NK-92 (cell line): Measurements from ENCODE around the gene CRIM1.

ENCODE experiments used
- DNase-seq: peaks from one replicate; lab custom pipeline; 2025; ENCODE audit not compliant: unreplicated experiment; lab: John Stamatoyannopoulos, UW

Gene CRIM1

DNA sequence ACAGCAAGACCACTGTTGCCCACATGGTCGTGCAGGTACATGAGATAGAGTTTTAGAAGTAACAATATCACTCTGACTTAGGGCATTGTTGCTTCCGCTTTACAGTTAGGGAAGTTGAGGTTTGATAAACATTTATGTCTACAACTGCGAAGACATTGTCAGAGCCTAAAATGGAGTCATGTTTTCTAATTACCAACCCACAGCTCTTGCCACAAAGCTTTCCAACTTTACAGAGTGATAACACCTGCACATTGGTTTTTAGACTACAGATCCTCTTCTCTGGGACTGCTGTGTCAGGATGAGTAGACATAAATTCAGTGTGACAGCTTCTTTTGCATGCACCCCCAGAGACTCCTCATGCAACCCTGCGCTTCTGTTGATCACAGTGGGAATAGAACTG is 123.4 kb downstream of the CRIM1 start:
- no peak for DNase-seq

DNA sequence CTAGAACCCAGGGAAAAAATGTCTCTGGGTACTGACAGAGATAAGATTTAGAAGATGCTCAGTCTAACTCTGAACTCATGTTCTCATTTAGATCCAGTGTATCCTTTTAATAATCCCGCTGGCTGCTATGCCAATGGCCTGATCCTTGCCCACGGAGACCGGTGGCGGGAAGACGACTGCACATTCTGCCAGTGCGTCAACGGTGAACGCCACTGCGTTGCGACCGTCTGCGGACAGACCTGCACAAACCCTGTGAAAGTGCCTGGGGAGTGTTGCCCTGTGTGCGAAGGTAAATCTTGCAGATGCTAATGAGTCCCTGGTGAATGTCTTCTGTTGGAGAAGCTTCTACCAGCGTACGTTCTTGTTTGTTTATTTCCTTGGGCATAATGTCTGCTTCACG is 123.8 kb downstream of the CRIM1 start:
- no peak for DNase-seq

DNA sequence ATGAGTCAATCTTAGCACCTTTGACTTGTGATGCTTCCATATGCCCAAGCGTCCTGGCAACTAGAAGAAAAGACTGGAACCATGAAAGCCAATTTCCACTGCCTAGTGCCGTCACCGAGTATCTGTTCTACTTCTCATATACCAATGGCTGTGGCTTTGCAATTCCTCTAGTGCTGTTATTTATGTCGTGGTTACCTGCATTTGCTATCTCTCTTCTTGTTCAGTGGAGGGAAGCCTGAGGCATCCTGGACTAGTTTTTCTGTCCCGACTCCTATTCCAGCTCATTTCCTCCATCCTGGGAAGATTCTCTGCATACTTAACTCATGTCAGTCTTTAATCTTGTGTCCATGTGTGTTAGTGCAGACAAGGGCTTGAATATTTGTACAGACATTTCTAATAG is 124.5 kb downstream of the CRIM1 start:
- no peak for DNase-seq

DNA sequence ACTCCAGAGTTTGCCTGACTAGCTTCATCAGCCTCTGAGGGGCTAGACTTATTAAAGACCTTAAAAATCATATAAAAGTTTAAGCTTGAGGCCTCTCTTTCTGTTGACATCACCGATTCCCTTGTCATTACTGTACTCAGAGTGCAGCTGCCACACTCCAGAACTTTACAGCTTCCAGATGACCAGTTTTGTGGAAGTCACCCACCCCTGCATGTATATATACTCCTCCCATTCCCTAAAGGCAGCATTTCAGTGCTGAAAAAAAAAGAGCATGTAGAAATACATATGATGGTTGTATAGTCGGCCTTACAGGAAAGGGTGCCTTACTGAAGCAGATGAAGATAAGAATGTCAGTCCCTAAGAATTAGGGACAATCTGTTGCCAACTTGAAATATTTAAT is 125.1 kb downstream of the CRIM1 start:
- no peak for DNase-seq

DNA sequence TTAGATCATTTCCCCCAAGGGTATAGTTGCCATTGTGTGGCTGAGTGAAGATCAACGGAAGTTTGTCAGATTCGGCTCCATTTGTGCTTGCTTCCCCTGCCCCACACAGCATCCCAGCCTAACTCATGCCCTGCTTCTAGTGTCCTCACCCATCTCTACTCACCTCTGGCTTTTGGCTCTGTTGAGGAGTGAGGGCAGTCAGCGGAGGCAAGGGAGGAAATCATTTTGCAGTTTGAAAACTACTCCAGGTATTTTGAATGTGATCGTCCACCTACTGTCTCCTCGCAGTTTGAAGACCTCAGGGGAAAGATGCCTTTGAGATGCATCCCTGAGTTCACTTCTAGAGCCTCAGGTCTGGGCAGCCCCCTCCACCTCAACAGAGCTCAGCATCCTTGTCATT is 126.1 kb downstream of the CRIM1 start:
- no peak for DNase-seq

DNA sequence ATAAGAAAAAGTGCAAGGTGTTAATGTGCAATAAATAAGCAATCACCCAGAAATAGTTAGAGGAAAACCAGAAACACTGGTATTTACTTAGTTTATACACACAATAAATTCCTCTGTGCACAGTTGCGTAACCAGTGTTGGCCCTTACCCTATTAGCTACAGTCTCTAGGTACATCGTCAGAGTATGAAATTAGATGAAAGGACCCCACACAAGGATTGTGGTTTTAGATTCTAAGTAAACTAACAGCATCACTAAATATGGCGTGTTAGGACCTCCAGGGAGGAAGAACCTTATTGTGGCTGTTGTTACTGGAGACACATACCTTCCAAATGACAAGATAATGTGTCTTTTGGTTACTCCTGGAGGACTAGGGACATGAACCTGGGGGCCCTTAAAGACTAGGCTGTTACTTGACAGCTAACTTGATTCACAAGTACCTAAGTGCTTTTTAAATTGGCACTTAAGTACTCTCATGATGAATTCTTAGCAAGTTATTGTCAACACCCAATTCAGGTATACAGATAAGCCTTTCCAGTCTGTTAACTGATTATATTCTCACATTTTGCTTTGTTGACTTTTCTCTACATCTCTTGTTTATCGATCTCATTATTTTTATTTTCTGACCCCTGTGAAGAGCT is 127.1 kb downstream of the CRIM1 start:
- DNase-seq: no peak

DNA sequence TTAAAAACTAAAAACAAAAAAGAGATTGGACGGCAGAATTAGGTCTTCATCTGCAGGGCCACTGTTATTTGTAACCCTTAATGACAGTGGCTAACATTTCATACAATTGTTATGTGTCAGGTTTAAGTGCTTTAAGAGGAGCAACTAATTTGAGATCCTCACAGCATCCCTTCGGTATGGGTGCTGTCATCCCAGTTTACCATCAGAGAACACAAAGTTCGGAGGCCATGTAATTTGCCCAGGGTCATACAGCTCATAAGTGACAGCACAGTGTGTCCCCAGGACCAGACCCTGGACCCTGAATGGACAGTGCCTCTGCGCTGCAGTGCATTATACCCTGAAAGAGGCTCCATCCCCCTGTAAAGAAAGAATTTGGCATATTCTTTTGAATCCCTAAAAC is 127.7 kb downstream of the CRIM1 start:
- no peak for DNase-seq

DNA sequence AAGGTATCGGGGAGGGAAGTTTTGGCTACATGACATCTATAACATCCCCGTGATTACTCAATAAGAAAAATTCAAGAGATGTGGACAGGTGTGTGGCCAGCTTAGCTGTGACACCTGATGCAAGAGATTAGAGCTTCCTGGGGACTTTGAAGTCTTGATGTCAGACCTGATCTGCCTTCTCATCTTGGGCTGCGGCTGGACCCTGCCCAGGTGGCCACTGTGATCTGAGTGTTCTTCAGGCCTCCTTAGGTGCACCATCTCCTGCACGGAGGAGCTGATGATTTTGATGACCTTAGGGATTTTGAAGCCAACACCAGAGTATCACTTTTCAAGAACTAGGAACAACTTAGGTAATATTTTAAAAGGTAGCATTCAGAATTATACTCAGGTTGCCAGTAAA is 128.9 kb downstream of the CRIM1 start:
- no peak for DNase-seq

DNA sequence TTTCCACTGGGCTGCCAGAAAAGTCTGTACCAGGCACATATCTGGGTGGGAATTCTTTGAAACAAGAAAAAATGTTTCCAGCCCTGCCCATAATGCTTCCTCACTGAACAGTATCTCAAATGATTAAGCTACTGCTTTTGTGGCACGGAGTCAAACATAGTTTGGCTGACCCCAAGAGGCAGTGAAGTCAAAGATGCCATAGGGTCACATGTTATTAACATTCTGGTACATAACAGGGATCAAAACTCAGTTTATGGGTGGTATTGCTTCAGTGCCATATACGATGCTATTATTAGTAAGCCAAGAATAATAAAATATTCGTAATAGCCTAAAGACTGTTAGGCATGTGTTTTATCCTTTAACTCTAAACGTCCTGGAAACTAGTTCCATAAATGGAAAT is 129.9 kb downstream of the CRIM1 start:
- DNase-seq: no peak

DNA sequence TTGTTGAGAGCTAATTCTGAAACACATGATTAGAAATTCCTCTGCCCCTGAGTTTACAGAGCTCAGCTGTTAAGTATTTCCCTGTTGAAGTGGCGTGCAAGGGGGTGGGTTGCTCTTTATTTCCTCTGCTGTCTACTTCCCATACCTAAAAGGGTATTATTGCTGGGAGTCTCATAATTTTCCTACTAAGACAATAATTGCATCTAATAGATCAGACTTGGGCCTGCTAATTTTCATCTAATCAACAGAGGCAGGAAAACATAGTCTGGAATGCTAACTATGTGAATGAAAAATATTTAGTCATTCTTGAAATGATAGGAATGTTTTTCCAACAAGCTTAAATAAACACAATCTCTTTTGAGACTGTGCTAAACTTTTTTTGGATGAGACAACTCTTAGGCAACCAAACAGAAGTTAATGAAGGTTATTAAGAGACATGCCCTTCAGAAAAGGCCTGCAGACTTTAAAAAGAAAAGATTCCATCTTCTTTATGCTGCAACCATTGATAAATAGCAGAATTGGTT is 131.0 kb downstream of the CRIM1 start:
- no peak for DNase-seq

DNA sequence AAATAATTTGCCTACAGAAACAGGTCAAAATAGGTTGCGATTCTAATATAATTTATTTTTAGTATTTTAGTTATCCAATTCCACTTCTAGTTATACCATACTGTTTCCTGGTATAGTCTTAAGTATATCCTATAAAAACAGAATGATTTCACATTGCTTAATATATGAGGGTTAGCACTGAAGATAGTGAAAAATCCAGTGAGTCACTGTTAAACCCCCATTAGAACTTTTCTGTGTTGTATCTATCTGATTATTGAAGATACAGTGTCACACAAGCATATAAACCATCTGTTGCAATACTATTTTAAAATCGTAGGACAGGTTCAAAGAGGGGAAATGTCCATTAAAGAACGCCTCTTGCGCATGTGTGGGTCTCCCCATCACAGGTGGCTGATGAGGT is 132.4 kb downstream of the CRIM1 start:
- no peak for DNase-seq

DNA sequence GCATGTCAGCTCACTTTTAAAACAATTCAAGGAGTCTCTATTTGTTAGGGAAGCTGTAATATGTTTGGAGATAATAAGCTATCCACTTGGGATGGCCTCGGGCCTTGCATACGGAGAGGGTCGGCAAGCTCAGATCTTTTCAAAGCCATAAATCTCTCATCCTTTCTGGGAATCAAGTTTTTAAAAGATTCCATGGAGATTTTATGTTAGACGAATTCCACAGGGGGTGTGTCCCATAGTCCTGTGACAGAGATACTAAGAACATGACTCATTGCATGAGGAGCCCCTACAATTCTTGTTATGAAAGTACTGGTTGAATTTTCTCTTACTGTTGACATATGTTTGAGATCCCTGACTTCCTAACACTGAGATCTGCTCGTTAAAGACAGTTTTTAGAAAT is 133.7 kb downstream of the CRIM1 start:
- no peak for DNase-seq

DNA sequence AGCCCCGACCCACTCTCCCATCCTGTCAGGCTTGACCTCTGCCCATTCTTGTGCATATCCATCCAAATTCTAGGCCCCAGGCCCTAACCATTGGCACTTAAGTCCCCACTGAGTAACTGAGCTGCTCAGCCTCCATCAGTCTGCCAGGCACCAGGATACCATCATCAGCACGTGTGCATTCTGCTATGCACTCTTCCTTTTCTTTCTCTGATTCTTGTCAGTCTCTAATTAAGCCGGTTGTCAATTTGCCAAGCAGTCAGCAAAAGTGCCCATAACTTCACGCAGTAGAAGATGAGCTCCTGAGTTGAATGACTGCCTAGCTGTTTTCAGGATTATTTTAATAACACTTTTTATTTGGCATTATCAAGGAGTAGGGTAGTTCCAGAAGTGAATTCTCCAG is 135.2 kb downstream of the CRIM1 start:
- no peak for DNase-seq

DNA sequence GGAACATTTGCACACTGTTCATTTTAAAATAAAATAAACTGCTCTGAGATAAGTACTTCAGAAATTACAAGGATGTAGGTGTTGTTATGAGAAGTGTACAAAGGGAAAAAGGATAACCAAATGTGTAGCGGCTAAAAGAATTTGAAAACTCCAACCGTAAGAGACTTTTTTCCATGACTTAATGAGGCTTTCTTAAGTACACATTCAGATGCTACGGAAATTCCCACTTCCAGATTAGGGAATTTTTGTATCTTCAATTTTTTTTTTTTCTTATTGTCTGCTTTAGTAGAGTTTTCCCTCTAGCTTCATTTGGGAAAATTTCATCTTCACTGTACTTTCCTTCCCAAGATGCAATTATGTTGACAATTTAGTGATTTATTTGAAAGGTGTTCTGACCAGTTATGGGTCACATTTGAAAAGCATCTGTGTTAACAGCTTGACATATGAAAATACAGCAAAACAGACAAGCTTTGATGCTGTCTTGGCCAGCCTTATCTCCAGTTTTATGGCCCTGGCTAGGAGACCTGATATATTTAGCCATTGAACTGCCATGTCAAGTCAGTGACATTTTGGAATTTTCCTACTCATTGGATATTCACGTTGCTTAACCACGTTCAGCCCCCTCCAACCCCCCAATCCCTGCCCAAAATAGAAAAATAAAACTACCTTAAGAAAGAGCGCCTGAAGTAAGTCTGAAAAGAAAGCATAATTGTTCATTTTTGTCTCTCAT is 136.8 kb downstream of the CRIM1 start:
- no peak for DNase-seq

DNA sequence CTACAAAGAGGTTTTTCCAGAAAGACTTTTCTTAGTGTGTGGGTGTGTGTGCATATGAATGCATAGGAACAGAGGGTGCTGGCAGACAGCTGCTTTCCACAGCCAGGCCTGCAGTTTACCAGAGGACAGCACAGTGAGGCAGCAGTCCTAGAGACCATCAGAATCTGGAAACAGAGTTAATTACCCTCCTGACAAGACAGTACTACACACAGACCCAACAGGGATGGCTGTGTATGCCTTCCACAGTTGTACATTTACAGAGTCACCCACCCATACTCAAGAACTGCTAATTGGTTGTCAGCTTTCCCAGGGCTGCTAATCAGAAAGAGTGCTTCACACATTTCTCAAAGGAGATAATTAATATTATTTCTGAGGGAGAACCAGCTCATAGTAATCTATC is 137.7 kb downstream of the CRIM1 start:
- no peak for DNase-seq

DNA sequence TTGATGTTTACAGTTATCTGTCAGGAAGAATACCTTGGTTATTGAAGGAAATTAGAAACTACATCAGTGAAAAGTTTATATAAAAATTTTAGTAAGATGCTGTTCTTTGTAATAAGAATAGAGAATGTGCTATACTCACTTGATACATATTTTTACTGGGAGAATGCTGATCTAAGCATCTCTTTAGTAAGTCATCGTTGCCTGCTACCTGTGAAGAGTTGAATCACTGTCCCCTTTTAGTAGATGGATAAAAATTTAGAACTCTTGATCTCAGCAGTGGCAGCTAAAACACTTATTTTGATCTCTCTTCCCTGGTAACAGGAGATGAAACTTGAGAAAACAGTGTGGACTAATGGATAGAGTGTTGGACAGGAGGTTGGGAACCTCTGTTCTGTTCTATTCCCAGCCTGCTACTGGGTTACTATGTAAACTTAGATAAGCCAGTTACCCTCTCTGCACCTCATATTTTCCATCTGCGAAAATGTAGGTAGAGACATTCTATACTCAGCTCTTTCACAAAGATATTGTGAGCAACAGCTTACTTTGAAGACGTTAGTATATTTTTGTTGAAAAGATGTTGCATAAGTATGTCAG is 142.1 kb downstream of the CRIM1 start:
- DNase-seq: no peak

DNA sequence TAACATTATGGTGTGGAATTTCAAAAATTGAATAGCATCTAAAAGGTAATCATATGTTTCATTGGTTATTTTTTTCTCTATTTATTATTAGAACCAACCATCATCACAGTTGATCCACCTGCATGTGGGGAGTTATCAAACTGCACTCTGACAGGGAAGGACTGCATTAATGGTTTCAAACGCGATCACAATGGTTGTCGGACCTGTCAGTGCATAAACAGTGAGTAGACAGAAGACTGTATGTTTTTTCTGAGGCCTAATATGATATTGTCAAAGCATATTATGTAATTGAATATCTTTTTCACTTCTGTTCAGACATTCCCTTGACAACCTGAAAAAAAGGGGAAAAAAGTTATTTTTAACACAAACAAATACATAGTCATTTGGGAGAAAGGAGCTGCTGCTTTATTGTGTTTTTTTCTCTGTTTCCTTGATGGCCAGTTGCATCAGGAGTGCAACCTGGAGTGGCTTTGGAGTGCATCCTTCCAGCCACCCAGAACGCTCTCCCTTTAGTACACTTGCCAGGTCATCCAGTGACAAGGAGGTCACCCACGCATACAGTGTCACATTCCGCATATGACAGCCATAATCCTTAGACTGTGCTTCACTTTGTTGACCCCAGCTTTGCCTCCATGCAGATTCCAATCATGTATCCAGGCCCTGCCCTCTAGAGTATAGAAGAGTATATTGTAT is 143.7 kb downstream of the CRIM1 start:
- no peak for DNase-seq

DNA sequence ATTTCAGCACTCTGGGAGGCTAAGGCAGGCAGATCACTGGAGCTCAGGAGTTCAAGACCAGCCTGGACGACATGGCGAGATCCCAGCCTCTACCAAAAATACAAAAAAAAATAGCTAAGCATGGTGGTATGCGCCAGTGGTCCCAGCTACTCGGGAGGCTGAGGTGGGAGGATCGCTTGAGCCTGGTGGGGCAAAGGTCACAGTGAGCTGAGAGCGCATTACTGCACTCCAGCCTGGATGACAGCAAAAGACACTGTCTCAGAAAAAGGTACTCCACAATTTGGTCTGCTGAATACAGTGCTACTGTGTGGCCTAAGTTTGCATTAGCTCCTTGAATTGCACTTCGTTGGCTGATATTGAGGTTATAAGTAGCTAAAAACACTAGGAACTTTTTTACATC is 144.5 kb downstream of the CRIM1 start:
- no peak for DNase-seq

DNA sequence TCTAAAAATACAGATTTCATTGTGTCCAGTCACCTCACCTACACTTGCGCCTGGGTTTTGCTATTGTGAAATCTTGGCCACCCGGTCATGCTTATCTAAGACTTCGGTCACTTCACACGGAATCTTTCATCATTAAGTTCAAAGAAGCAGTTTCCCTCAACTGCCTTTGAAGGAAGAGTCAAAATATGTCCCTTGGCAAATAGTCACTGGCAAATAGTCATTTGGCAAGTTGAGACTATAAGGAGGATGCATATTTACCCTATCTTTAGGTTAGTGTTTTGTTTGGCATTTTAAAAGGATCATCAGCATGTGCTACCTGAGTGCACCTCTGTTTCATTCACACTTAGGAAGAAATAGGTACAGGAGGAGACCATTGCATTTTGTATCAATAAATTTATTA is 146.5 kb downstream of the CRIM1 start:
- no peak for DNase-seq

DNA sequence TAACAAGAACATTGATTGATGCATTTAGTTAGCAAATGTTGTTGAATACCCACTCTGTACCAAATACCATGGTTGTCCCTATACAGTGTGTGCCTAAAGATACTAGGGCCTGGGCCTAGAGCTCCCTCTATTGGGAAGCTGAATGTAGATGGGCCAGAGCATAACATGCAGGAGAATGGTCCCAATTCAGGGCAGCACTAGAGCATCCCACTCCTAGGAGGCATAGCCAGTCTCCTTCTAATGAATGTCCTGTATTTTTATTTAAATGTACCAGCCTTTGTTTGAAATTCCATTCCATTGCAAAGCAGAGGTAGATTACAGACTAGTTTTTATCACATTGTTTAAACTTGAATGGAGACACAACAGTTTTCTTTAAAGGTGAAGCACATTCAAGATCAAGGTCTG is 151.8 kb downstream of the CRIM1 start:
- no peak for DNase-seq

DNA sequence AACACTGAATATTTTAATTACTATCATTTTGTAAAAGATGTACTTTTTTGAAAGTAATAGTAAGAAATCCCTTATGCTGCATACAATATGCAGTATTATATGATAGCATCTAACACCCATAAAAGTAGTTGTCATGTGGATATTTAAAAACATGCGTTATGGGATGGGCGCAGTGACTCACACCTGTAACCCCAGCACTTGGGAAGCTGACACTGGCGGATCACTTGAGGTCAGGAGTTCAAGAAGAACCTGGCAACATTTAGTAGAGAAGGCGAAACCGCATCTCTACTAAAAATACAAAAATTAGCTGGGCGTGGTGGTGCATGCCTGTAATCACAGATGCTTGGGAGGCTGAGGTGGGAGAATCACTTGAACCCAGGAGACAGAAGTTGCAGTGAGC is 153.5 kb downstream of the CRIM1 start:
- DNase-seq: no peak
